SHP77 (cell line): ENCODE data around the gene PPP1R3D.

ENCODE experiments used
- DNase-seq, 2 experiments: peaks; one replicate each; lab custom pipeline; 2025; lab: John Stamatoyannopoulos, UW

The PPP1R3D gene

GRCh38 chr20:59948828-59949720 lies 9.0 kb upstream of the PPP1R3D start:
- DNase-seq, result peak; percentile 48 to 62

DNA sequence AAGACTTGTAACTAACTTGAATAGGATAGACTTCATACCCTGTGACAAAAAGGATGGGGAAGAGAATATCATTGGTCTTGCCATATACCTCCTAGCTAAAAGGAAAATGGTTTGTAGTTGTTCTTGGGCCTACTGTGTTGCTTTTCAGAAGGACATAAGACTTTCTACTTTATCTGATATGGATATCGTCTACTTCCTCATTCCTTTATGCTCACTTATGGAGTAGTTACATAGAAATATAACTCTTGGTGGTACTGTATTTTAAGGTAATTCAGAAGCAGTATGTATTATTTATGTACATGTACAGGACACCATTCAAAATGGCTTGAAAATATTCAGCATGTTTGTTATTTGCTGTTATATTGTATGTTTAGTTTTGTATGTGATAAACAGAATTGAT lies 8.1 kb upstream of the PPP1R3D start:
- DNase-seq, result no peak

DNA sequence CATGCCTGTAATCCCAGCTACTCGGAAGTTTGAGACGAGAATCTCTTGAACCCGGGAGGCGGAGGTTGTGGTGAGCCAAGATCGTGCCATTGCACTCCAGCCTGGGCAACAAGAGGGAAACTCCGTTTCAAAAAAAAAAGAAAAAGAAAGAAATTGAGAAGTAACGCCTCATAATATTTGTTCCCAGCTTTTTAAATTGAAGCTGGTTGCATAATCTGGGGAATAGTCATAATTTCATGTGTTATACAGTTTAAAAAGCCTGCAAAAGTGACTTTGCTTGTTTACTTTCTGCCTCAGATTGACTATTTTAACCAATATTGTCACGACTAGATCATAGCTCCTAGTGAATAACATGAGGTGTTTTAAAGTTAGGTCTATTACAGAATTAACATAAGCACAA lies 7.3 kb upstream of the PPP1R3D start:
- no peak for DNase-seq

DNA sequence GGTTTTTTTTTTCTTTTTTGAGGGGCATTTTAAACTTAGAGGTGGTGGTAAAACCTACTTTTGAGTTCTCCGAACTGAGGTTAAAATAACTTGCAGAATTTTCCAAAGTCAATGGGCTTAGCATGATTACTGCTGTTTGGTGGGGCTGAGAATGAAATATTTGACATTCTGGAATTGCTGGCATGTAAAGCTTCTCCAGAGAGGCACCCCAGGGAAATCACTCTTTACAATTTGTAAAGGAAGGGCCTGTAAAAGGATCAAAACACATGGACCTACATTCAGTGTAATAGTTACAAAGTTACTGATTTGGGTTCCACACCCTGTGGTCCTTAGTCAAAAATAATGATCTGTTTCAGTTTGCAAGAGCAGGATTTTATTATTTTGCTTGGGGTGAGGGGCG lies 5.6 kb upstream of the PPP1R3D start:
- no peak for DNase-seq

- DNase-seq, result no peak
These were observed 5.1 kb upstream of the PPP1R3D start for GRCh38 chr20:59945175-59945574.

- DNase-seq, result no peak
These were observed 4.6 kb upstream of the PPP1R3D start for GRCh38 chr20:59944726-59945125.

DNA sequence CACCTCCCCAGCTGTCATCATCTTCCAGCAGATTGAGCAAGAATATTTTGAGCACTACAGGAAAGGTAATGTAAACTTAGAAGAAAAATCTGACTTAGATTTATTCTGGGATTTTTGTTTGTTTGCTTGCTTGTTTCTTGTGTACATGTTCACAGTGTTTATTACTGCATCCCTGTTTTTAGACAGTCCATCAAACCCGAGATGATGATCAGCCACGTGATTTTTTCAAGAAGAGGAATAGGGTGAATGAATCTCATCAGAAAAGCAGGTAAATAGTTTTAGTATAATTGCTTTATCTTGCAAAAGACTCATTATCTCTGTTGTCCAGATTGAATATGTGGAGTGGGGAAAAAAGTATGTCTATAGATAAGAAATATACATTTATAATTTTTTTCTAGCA lies 2.1 kb upstream of the PPP1R3D start:
- DNase-seq, result no peak

GRCh38 chr20:59940956-59941294 lies 820 bp upstream of the PPP1R3D start:
- no peak for DNase-seq

GRCh38 chr20:59939879-59940128 lies 301 bp downstream of the PPP1R3D start:
- no peak for DNase-seq

DNA sequence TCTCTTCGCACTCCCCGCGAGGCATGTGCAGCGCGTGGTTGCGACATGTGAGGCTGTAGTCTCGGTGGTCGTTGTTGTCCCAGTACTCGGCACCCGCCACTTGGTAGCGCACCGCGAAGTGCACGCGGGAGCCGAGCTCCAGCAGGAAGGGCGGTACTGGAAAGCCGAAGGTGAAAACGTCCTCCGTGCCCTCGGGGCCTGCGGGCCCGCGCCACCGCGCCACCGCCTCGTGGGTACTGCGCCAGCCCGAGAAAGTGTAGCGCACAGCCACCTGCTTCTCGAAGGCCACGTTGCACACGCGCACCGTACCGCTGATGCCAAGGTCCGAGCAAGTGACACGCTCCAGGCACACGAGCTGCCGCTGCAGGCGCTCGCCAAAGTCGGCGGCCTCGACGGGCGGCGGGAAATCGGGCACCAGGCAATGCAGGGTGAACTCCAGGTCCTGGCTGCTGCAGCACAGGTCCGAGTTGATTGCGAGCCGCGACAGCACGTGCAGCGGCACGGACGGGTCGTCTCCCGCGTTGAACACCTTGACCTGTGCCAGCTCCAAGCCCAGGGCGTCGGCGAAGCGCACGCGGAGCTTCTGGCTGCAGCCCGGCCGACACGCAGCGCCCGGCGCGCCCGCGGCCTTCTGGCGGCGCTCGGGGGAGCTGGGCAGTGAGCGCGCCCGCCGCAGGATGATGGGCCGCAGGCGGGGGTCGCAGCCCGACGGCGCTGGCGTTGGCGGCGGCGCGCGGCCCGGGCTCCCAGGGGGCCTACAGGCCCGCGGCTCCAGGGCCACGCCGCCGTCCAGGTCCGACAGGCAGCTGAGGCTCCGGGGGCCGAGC lies 840 bp downstream of the PPP1R3D start:
- no peak for DNase-seq

GRCh38 chr20:59938696-59939051 lies 1.4 kb downstream of the PPP1R3D start:
- no peak for DNase-seq

GRCh38 chr20:59938221-59938620 lies 1.9 kb downstream of the PPP1R3D start:
- no peak for DNase-seq

- DNase-seq, result no peak
These were observed 3.0 kb downstream of the PPP1R3D start for GRCh38 chr20:59937150-59937549.

DNA sequence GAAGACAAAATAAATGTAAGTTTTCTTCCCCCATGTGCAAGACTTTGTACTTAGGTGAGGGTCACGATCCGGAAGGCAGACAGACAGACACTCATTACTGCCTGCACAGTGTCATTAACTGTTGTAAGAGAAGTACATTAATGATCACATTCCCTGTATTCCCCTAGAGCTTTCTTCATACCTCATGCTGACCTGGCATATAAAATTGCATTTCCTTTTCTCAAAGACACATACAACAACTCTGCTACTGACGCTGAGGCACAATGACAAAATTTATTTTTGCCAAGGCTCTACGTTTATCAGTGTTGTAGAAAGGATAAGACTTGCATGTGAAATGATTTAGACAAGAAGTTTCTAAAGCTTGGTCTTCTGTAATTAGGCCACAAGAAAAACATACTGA lies 3.7 kb downstream of the PPP1R3D start:
- DNase-seq, result no peak

DNA sequence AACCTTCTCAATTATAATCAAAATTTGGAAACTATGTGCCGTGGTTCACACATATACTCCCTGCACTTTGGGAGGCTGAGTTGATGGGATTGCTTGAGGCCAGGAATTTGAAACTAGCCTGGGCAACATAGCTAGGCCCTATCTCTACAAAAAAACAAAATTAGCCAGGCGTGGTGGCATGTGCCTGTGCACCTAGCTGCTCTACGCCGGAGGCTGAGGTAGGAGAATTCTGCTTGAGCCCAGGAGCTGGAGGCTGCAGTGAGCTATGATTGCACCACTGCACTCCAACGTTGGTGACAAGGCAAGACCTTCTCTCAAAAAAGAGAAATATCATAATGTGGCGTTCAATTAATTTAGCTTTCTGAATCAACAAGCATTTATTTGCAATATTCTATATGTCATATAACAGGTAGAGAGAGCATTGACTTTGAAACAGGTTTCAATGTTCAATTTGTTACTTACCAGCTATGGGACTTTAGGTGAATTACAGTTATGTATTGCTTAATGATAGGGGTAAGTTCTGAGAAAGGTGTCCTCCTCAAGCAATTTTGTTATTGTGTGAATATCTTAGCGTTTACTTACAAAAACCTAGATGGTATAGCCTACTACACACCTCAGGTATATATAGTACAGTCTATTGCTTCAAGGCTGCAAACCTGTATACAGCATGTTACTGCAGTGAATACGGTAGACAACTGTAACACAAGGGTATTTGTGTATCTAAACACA lies 4.5 kb downstream of the PPP1R3D start:
- no peak for DNase-seq

DNA sequence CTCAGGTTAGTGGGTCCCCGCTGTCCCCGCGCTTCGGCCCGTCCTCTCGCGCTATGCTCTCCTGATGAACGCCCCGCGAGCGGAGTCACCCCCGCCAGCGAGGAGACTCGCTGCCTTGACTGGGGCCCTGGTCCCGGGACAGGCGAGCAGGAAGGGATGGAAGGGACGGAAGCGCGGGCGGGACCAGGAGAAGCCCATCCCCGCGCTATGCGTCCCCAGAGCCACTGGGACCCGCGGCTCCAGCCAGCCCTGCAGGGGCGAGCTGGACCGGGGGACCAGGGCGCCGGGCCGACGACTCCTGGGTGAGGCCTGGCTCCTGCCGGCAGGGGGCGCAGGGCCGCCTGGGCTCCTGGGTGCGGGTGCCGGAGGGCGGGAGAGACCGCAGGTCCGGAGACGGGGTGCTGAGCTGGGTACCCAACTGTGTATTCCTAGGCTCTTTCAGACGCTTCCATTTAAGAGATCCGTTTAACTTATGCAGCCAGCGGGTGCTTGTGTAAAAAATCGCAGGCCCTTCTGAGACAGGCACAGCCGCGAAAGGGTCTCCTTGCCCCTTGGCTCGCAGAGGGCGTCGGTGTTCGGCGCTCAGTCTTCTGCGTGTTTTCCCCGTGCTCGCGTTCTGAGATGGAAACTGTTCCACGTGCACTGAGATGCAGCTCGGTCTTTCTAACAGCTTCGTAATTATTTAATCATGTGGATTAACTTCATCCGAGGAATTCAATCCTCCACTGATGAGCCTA lies 6.1 kb downstream of the PPP1R3D start:
- DNase-seq, result peak; percentile 45 to 74

GRCh38 chr20:59933296-59933848 lies 6.7 kb downstream of the PPP1R3D start, which contains the start of gene SYCP2:
SYCP2 (minus strand) TSS chr20:59933637; CDS start chr20:59922413, 11,224 bp downstream.
- no peak for DNase-seq

DNA sequence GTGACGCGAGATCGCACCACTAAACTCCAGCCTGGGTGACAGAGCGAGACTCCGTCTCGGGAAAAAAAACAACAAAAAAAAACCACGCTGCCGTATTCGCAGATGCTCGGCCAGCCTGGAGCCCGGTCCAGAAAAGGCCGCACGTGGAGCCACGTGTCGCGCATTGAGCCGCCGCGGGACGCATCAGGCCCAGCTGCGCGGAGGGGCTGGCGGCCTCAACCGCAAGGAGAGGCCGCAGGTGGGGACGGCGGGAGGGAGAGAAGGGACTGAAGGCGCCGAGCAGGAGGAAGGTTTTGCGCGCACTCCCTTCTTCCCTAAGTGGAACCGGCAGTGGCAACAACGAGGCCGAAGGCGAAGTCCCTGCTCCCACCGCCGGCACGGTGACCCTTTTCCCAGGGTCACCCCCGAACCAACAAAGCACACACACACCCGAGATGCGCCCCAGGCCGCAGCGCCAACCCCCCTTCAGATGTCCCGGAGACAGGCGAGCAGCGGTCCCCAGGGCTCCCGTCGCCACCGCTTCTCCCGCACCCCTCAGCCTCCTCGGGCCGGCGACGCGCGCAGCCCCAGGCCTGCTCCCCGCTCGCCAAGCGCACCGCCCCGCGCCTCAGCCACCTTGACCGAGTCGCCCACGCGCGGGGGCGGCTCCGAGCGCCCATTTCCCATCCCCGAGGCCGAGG lies 7.3 kb downstream of the PPP1R3D start:
- no peak for DNase-seq

- no peak for DNase-seq
These were observed 8.4 kb downstream of the PPP1R3D start for GRCh38 chr20:59931511-59932312.

- DNase-seq, result no peak
These were observed 14.2 kb downstream of the PPP1R3D start for GRCh38 chr20:59925899-59926298.
